Peyer's patch (tissue), 4 donors: Measurements from ENCODE around the gene OR1K1. TPM values are rescaled to one million over a fixed set of nuclear protein-coding genes. Genes with fewer than 3 reads are reported as not detected.
"Not testable (repeated sequence)": the region's sequence is repeated elsewhere in the genome, so short reads cannot be mapped to it uniquely, and the experiment has no call there.

Source experiments
- DNase-seq, 3 donors: peaks; one replicate each; pipeline ENCODE4 v3.0.0-alpha.2; 2017 to 2019
- H3K27ac ChIP-seq, 4 donors: fragments of 200-600 bp; sonication (generic); one replicate each; pipeline ENCODE4 v1.5.1; 2016 to 2019
- H3K27me3 ChIP-seq, 2 donors: fragments of 200-600 bp; sonication (generic); one replicate each; pipeline ENCODE4 v1.5.1; 2019
- H3K36me3 ChIP-seq, 3 donors: fragments of 200-600 bp; sonication (generic); one replicate each; pipeline ENCODE4 v1.5.1; 2016 to 2019
- H3K4me1 ChIP-seq, 4 donors: fragments of 200-600 bp; sonication (generic); one replicate each; pipeline ENCODE4 v1.5.1; 2016 to 2019
- H3K4me3 ChIP-seq, 4 donors: fragments of 200-600 bp; sonication (generic); 1 replicate in 3 of 4; 2 replicates in 1 of 4; pipeline ENCODE4 v1.5.1; 2016 to 2019; ENCODE audit warnings: mild to moderate bottlenecking in 1 of 4
- H3K9me3 ChIP-seq, 4 donors: fragments of 200-600 bp; sonication (generic); one replicate each; pipeline ENCODE4 v1.5.1; 2016 to 2019; ENCODE audit warnings: mild to moderate bottlenecking in 1 of 4
- POLR2A ChIP-seq, 2 donors: fragments of 450-650 bp; IDR thresholded peaks; one replicate each; pipeline ENCODE4 v1.5.1; 2017; ENCODE audit warnings: antibody characterized with exemption in 2 of 2, mild to moderate bottlenecking in 2 of 2, moderate library complexity in 2 of 2
- total RNA-seq, 4 donors: library from RNA; depleted of rRNA; stranded (reverse); fragments of >200 nt; gene quantifications; one replicate each; pipeline ENCODE4 v1.1.0, GENCODE V29; 2016
- TF ChIP-seq, protein P1 (sequence below), 6 experiments: fragments of 450-650 bp in 4 of 6; fragments of 200-600 bp in 2 of 6; sonication (generic) in 1 of 6; IDR thresholded peaks; one replicate each; pipeline ENCODE4 v1.5.1; 2017 to 2019; ENCODE audit warnings: antibody characterized with exemption in 6 of 6, mild to moderate bottlenecking in 3 of 6, moderate library complexity in 1 of 6

The OR1K1 gene
- total RNA-seq, 4 donors from 2014 or later, result not detected

- no peak for TF ChIP-seq POLR2A (IDR thresholded peaks at IDR 0.05)
- TF ChIP-seq, protein P1, sequence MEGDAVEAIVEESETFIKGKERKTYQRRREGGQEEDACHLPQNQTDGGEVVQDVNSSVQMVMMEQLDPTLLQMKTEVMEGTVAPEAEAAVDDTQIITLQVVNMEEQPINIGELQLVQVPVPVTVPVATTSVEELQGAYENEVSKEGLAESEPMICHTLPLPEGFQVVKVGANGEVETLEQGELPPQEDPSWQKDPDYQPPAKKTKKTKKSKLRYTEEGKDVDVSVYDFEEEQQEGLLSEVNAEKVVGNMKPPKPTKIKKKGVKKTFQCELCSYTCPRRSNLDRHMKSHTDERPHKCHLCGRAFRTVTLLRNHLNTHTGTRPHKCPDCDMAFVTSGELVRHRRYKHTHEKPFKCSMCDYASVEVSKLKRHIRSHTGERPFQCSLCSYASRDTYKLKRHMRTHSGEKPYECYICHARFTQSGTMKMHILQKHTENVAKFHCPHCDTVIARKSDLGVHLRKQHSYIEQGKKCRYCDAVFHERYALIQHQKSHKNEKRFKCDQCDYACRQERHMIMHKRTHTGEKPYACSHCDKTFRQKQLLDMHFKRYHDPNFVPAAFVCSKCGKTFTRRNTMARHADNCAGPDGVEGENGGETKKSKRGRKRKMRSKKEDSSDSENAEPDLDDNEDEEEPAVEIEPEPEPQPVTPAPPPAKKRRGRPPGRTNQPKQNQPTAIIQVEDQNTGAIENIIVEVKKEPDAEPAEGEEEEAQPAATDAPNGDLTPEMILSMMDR (IDR thresholded peaks at IDR 0.05), result no peak
- Histone ChIP-seq H3K9me3 (no peaks in the 10 kb centered on the region), H3K27ac (peak overlapping the region in 2 of 4 donors; percentile 32 to 63), H3K4me1 (peaks cover 0 to 21% (median 2%) of the 10 kb centered on the region in 4 donors), H3K27me3 (no peaks in the 10 kb centered on the region), H3K36me3 (peaks cover 0 to 45% (median 0%) of the 10 kb centered on the region in 3 donors), H3K4me3 (no peak overlapping the region)
- DNase-seq, result no peak
These were observed 22.1 kb downstream of the OR1K1 start for GRCh38 chr9:122822056-122822455.

DNA sequence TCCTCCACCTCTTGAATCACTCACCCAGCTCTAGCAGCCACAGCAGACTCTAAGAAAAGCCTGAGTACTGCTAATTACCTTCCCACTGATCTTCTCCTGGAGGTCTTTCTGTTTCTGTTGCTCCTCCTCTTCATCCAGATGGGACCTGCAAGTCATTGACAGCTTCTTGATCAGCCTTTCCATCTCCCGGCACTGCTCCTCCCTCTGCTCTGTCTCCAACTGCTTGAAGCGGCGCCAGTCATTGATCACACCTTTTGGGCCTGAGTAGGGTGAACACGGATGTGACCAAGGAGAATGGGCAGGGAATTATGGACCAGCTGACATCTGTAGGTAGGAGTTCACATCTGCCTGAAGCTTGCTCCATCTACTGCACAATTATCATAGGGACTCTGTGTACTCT, 23.0 kb downstream of the OR1K1 start:
- no peak for DNase-seq
- Histone ChIP-seq H3K9me3 (no peaks in the 10 kb centered on the region), H3K36me3 (peaks cover 0 to 39% (median 0%) of the 10 kb centered on the region in 3 donors), H3K4me1 (peaks cover 0 to 26% (median 6%) of the 10 kb centered on the region in 4 donors), H3K27me3 (no peaks in the 10 kb centered on the region), H3K4me3 (no peak overlapping the region), H3K27ac (no peak overlapping the region)
- no peak for TF ChIP-seq POLR2A (IDR thresholded peaks at IDR 0.05)
- TF ChIP-seq, protein P1 (IDR thresholded peaks at IDR 0.05), result no peak

DNA sequence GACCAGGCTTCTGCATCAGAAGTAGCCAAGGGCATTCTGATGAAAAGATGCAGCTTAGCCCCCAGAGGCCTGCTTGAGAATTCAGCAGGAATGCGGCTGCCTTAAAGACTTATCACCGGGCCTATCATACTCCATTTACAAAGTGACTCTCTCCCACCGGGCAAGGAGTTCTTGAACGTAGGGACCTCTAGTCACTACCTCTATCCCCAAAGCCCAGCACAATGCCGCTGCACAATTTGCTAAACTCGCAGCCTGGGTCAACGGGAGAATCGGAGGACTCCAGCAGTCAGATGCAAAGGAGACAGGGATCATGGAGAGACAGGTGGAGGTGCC, 27.8 kb downstream of the OR1K1 start:
- DNase-seq, result peak in 1 of 3 donors; percentile 50
- H3K4me3 ChIP-seq, result peak overlapping the region; percentile 76 to 92 (median 90)
- TF ChIP-seq POLR2A (IDR thresholded peaks at IDR 0.05), result no peak
- TF ChIP-seq, protein P1 (IDR thresholded peaks at IDR 0.05), result no peak
- H3K27me3 ChIP-seq, result no peaks in the 10 kb centered on the region
- H3K27ac ChIP-seq, result peak overlapping the region; percentile 90 to 94 (median 94)
- H3K36me3 ChIP-seq, result peaks cover 0 to 11% (median 0%) of the 10 kb centered on the region in 3 donors
- peaks cover 0 to 21% (median 6%) of the 10 kb centered on the region in 4 donors for H3K4me1 ChIP-seq
- H3K9me3 ChIP-seq, result no peaks in the 10 kb centered on the region

DNA sequence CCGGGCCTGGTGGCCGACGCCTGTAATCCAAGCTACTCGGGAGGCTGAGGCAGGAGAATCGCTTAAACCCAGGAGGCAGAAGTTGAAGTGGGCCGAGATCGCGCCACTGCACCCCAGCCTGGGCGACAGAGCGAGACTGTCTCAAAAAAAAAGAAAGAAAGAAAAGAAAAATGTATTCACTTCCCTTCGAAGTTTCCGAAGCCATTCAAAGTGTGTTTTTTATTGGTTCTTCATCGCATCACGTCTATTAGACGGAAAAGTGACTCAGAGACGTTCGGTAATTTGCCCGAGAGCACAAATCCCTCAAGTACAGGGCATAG, 29.0 kb downstream of the OR1K1 start:
- not testable (repeated sequence) for H3K9me3 ChIP-seq, H3K27me3 ChIP-seq, H3K36me3 ChIP-seq, DNase-seq
- peak overlapping the region; percentile 90 to 94 (median 94) for H3K27ac ChIP-seq
- H3K4me1 ChIP-seq, result peaks cover 0 to 21% (median 6%) of the 10 kb centered on the region in 4 donors
- peak overlapping the region; percentile 76 to 92 (median 90) for H3K4me3 ChIP-seq

GRCh38 chr9:122832194-122832593, 32.3 kb downstream of the OR1K1 start:
- no peak overlapping the region for H3K4me3 ChIP-seq
- no peak for DNase-seq
- no peaks in the 10 kb centered on the region for H3K9me3 ChIP-seq
- peaks cover 0 to 6% (median 2%) of the 10 kb centered on the region in 4 donors for H3K4me1 ChIP-seq
- H3K27ac ChIP-seq, result no peak overlapping the region
- no peak for TF ChIP-seq POLR2A (IDR thresholded peaks at IDR 0.05)
- TF ChIP-seq, protein P1 (IDR thresholded peaks at IDR 0.05), result no peak
- no peaks in the 10 kb centered on the region for H3K27me3 ChIP-seq
- H3K36me3 ChIP-seq, result no peaks in the 10 kb centered on the region

DNA sequence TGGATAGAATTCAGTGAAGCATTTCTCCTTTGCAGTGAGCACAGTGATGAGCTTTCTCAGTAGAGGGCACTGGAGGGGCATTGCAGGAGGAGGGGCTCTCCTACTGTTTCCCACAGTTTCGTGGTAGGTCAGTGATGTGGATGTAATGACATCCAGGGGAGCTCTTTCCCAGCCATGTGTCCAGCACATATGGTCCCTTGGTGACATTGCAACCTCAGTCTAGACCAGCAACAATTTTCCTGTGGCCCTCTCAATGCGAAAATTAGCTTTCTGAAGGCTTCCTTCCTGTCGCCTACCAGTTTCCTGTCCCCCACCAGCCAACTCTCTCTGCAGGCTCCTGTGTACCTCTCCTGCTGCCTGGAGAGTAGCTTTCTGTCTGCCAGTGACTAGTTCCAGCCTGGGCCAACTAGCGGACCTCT, 35.4 kb downstream of the OR1K1 start:
- H3K9me3 ChIP-seq, result no peaks in the 10 kb centered on the region
- H3K4me3 ChIP-seq, result no peak overlapping the region
- no peaks in the 10 kb centered on the region for H3K36me3 ChIP-seq
- no peak overlapping the region for H3K27ac ChIP-seq
- TF ChIP-seq, protein P1 (IDR thresholded peaks at IDR 0.05), result no peak
- no peak for TF ChIP-seq POLR2A (IDR thresholded peaks at IDR 0.05)
- H3K4me1 ChIP-seq, result no peaks in the 10 kb centered on the region
- H3K27me3 ChIP-seq, result no peaks in the 10 kb centered on the region
- DNase-seq, result no peak
